Cardiac muscle cell (in vitro differentiated cells and primary cell): ENCODE data around the gene ADAMTS2. TPM values are rescaled to one million over a fixed set of nuclear protein-coding genes. Genes with fewer than 3 reads are reported as not detected.

ENCODE experiments used
- DNase-seq, 2 donors: peaks; one replicate each; pipeline versions ENCODE4 v3.0.0 to v3.0.0-alpha.2; 2010 to 2017; ENCODE audit warnings: low read depth in 1 of 2, low spot score in 1 of 2
- H3K27ac ChIP-seq: fragments of 200-600 bp; sonication (generic); 2 replicates; pipeline ENCODE4 v1.5.1; 2016
- H3K27me3 ChIP-seq: fragments of 200-600 bp; sonication (generic); 2 replicates; pipeline ENCODE4 v1.6.0; 2016; ENCODE audit warnings: control low read depth
- H3K36me3 ChIP-seq: fragments of 200-600 bp; sonication (generic); 2 replicates; pipeline ENCODE4 v1.5.1; 2016; ENCODE audit warnings: control low read depth
- H3K4me1 ChIP-seq: fragments of 200-600 bp; sonication (generic); 2 replicates; pipeline ENCODE4 v1.8.1; 2017; ENCODE audit warnings: low read depth, mild to moderate bottlenecking, mixed run types
- H3K4me3 ChIP-seq: fragments of 200-600 bp; sonication (generic); 2 replicates; pipeline ENCODE4 v1.5.1; 2016; ENCODE audit warnings: mild to moderate bottlenecking
- H3K9me3 ChIP-seq: fragments of 200-600 bp; sonication (generic); 2 replicates; pipeline ENCODE4 v1.5.1; 2017; ENCODE audit warnings: low read depth, mild to moderate bottlenecking, control low read depth
- CTCF ChIP-seq: IDR thresholded peaks from 2 replicates; pipeline ENCODE4 v1.5.1; 2012; ENCODE audit warnings: low read depth, mild to moderate bottlenecking, low read length
- polyA plus RNA-seq: library from polyadenylated mRNA; unstranded; fragments of >200 nt; fragmentation: Nextera tagmentation; extraction: Ambion mirVana; gene quantifications from 2 replicates; pipeline ENCODE4 v1.2.1, GENCODE V29; 2016
- total RNA-seq: library from RNA; depleted of rRNA; stranded (reverse); fragments of >200 nt; gene quantifications from 2 replicates; pipeline ENCODE4 v1.2.3, GENCODE V29; 2016

ADAMTS2 gene
- total and polyA plus RNA-seq, 2 experiments from 2014 or later: 3.1 to 8.8 TPM

DNA sequence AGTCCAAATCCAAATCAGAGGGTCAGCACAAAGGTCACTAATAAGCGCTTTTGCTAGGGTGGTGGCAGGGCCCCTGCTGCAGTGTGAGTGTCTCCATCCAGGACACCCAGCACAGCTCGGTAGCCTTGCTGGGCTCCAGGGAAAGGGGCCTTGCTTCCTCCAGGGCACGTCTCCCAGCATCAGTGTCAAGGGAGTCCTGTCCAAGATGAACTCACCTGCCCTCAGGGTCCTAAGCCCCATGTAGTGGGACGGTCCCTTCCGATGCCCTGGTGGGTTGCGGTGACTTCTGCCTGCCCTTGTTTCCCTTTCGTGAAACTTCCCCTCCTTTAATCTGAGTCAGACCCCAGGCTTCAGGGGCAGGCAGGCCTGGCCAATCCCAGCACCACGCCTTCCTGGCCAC lies 183.4 kb downstream of the ADAMTS2 start:
- TF ChIP-seq CTCF: no peak
- DNase-seq: no peak
- H3K4me3 ChIP-seq: no peak overlapping the region

DNA sequence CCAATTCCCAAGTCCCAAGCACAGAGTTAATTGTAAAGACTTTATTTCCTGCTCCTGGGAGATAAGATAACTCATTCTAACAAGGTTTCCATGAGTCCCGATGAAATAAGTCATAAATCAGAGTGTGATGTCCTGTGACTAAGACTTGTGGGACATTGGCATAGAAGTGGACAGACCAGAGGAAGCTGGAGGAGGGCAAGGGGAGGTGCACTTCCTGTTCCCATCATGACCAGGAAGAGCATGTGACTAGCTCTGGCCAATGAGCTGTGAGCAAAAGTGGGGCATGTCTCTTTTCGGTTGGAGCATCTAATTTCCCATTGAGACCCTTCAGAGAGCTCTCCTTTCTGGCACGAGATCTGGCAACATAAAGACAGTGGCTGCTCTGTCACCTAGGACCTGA lies 184.7 kb downstream of the ADAMTS2 start:
- H3K4me3 ChIP-seq: no peak overlapping the region
- H3K9me3 ChIP-seq: no peaks in the 10 kb centered on the region
- no peak for DNase-seq
- TF ChIP-seq CTCF: no peak
- H3K27me3 ChIP-seq: no peaks in the 10 kb centered on the region
- H3K4me1 ChIP-seq: no peaks in the 10 kb centered on the region
- H3K36me3 ChIP-seq: no peaks in the 10 kb centered on the region
- no peak overlapping the region for H3K27ac ChIP-seq

More for the DNA sequence above, 183.4 kb downstream of the ADAMTS2 start:
- Histone ChIP-seq H3K4me1 (no peaks in the 10 kb centered on the region), H3K27me3 (no peaks in the 10 kb centered on the region), H3K27ac (no peak overlapping the region), H3K9me3 (no peaks in the 10 kb centered on the region), H3K36me3 (no peaks in the 10 kb centered on the region)

DNA sequence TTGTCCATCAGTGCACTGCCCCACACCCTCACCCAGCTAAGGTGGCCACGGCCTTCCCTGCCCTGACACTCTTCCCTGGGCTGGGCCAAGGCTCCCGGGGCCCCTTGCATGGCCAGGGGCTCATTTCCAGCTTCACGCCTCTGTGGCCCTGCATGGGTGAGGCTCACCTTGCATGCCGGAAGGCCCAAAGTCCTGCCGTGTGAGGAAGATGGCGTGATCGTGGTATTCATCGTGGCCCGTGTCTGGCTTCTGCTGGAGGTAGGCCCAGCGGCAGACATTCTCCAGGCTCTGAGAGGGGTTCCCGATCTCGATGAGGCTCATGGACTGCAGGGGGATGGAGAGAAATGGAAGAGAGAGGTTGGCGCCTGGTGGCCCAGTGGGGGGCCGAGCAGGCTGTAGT lies 186.7 kb downstream of the ADAMTS2 start:
- H3K27ac ChIP-seq: no peak overlapping the region
- no peak for DNase-seq
- TF ChIP-seq CTCF: no peak
- no peak overlapping the region for H3K4me3 ChIP-seq
- no peaks in the 10 kb centered on the region for H3K4me1 ChIP-seq
- no peaks in the 10 kb centered on the region for H3K27me3 ChIP-seq
- H3K9me3 ChIP-seq: no peaks in the 10 kb centered on the region
- no peaks in the 10 kb centered on the region for H3K36me3 ChIP-seq

- no peak overlapping the region for H3K27ac ChIP-seq
- H3K9me3 ChIP-seq: no peaks in the 10 kb centered on the region
- no peak for DNase-seq
- H3K36me3 ChIP-seq: no peaks in the 10 kb centered on the region
- H3K27me3 ChIP-seq: no peaks in the 10 kb centered on the region
- TF ChIP-seq CTCF: no peak
- no peaks in the 10 kb centered on the region for H3K4me1 ChIP-seq
- H3K4me3 ChIP-seq: no peak overlapping the region
Observed at GRCh38 chr5:179154991-179155955, 190.0 kb downstream of the ADAMTS2 start.

GRCh38 chr5:179154346-179154990 lies 190.8 kb downstream of the ADAMTS2 start:
- H3K36me3 ChIP-seq: no peaks in the 10 kb centered on the region
- no peak for TF ChIP-seq CTCF
- H3K27me3 ChIP-seq: no peaks in the 10 kb centered on the region
- no peak overlapping the region for H3K27ac ChIP-seq
- H3K4me1 ChIP-seq: no peaks in the 10 kb centered on the region
- no peak overlapping the region for H3K4me3 ChIP-seq
- DNase-seq: no peak
- no peaks in the 10 kb centered on the region for H3K9me3 ChIP-seq
